NT2/D1 (cell line): ENCODE results near the gene NACC2.

ENCODE experiments used
- SUZ12 ChIP-seq: IDR thresholded peaks from 2 replicates; pipeline ENCODE4 v1.6.1; 2011; ENCODE audit not compliant: insufficient read length, insufficient read depth; ENCODE audit errors: extremely low read depth
- YY1 ChIP-seq: IDR thresholded peaks from 2 replicates; pipeline ENCODE4 v1.6.1; 2011; ENCODE audit not compliant: insufficient read length, insufficient read depth
- ZNF274 ChIP-seq: IDR thresholded peaks from 2 replicates; pipeline ENCODE4 v1.6.1; 2011; ENCODE audit warnings: mild to moderate bottlenecking, low read depth, low read length

GRCh38 chr9:135959814-135960213 is 135.3 kb downstream of the NACC2 start:
- no peak for TF ChIP-seq SUZ12
- TF ChIP-seq YY1, result no peak
- TF ChIP-seq ZNF274, result no peak
